Testis (tissue), 2 donors: ENCODE results near the gene ZNF839.

Experiments
- CTCF ChIP-seq, 3 experiments: fragments of 450-650 bp in 2 of 3; fragments of 200-600 bp in 1 of 3; sonication (generic) in 1 of 3; IDR thresholded peaks; one replicate each; pipeline ENCODE4 v1.5.1; 2016 to 2019; ENCODE audit warnings: antibody characterized with exemption in 3 of 3, mild to moderate bottlenecking in 2 of 3, moderate library complexity in 1 of 3
- POLR2A ChIP-seq: fragments of 450-650 bp; IDR thresholded peaks from one replicate; pipeline ENCODE4 v1.6.1; 2017; ENCODE audit warnings: antibody characterized with exemption, mild to moderate bottlenecking, moderate library complexity

GRCh38 chr14:102272392-102272791 lies 47.2 kb upstream of the ZNF839 start:
- TF ChIP-seq CTCF (IDR thresholded peaks at IDR 0.05) = no peak
- no peak for TF ChIP-seq POLR2A
